ENCODE measurements around the gene PDE4B.
"Not testable (repeated sequence)": the region's sequence is repeated elsewhere in the genome, so short reads cannot be mapped to it uniquely, and the experiment has no call there.

The PDE4B gene

GRCh38 chr1:66311092-66311491, 518.4 kb downstream of the PDE4B start:
- no peak for DNase-seq (ENCODE audit: low read depth, low spot score)

- no peak for DNase-seq (ENCODE audit: low read depth, low spot score)
These were observed 518.9 kb downstream of the PDE4B start for GRCh38 chr1:66311628-66312027.

GRCh38 chr1:66312271-66312990, 519.7 kb downstream of the PDE4B start:
- no peak for DNase-seq (ENCODE audit: low read depth, low spot score)

- peak; percentile 24 for DNase-seq (ENCODE audit: low read depth, low spot score)
These were observed 520.7 kb downstream of the PDE4B start for GRCh38 chr1:66313429-66313828.

- no peak for DNase-seq (ENCODE audit: low read depth, low spot score)
These were observed 523.0 kb downstream of the PDE4B start for GRCh38 chr1:66315671-66316070.

GRCh38 chr1:66316464-66317247, 524.0 kb downstream of the PDE4B start:
- no peak for DNase-seq (ENCODE audit: low read depth, low spot score)

GRCh38 chr1:66317248-66317515, 524.5 kb downstream of the PDE4B start:
- no peak for DNase-seq (ENCODE audit: low read depth, low spot score)

GRCh38 chr1:66320231-66320630, 527.5 kb downstream of the PDE4B start:
- no peak for DNase-seq (ENCODE audit: low read depth, low spot score)

- DNase-seq (ENCODE audit: low read depth, low spot score): not testable (repeated sequence)
These were observed 529.8 kb downstream of the PDE4B start for GRCh38 chr1:66322462-66322861.

GRCh38 chr1:66323958-66324625, 531.4 kb downstream of the PDE4B start:
- no peak for DNase-seq (ENCODE audit: low read depth, low spot score)

GRCh38 chr1:66325594-66326380, 533.1 kb downstream of the PDE4B start:
- no peak for DNase-seq (ENCODE audit: low read depth, low spot score)

GRCh38 chr1:66326867-66327266, 534.2 kb downstream of the PDE4B start:
- DNase-seq (ENCODE audit: low read depth, low spot score): no peak

GRCh38 chr1:66327588-66327987, 534.9 kb downstream of the PDE4B start:
- no peak for DNase-seq (ENCODE audit: low read depth, low spot score)

- DNase-seq (ENCODE audit: low read depth, low spot score): no peak
These were observed 536.2 kb downstream of the PDE4B start for GRCh38 chr1:66328896-66329295.

GRCh38 chr1:66330722-66331141, 538.0 kb downstream of the PDE4B start:
- no peak for DNase-seq (ENCODE audit: low read depth, low spot score)

- no peak for DNase-seq (ENCODE audit: low read depth, low spot score)
These were observed 539.2 kb downstream of the PDE4B start for GRCh38 chr1:66331658-66332547.

- no peak for DNase-seq (ENCODE audit: low read depth, low spot score)
These were observed 539.8 kb downstream of the PDE4B start for GRCh38 chr1:66332548-66332901.

- DNase-seq (ENCODE audit: low read depth, low spot score): no peak
These were observed 540.9 kb downstream of the PDE4B start for GRCh38 chr1:66333466-66334199.

- DNase-seq (ENCODE audit: low read depth, low spot score): no peak
These were observed 541.6 kb downstream of the PDE4B start for GRCh38 chr1:66334318-66334717.

GRCh38 chr1:66335125-66335524, 542.4 kb downstream of the PDE4B start:
- no peak for DNase-seq (ENCODE audit: low read depth, low spot score)

All from brain pericyte (primary cell).